ENCODE data around the gene CDH12.

Gene CDH12

GRCh38 chr5:22757776-22758175 is 95.4 kb downstream of the CDH12 start:
- no peak for DNase-seq

GRCh38 chr5:22754155-22754554 is 99.0 kb downstream of the CDH12 start:
- no peak for DNase-seq

- DNase-seq: no peak
Observed at GRCh38 chr5:22751536-22751935, 101.6 kb downstream of the CDH12 start.

- DNase-seq: no peak
Observed at GRCh38 chr5:22736443-22737003, 116.6 kb downstream of the CDH12 start.

GRCh38 chr5:22734907-22735306 is 118.2 kb downstream of the CDH12 start:
- no peak for DNase-seq

GRCh38 chr5:22728610-22729009 is 124.5 kb downstream of the CDH12 start:
- DNase-seq: no peak

- DNase-seq: no peak
Observed at GRCh38 chr5:22722491-22722890, 130.7 kb downstream of the CDH12 start.

GRCh38 chr5:22722056-22722455 is 131.1 kb downstream of the CDH12 start:
- no peak for DNase-seq

GRCh38 chr5:22719842-22720241 is 133.3 kb downstream of the CDH12 start:
- no peak for DNase-seq

- DNase-seq: no peak
Observed at GRCh38 chr5:22710660-22711059, 142.5 kb downstream of the CDH12 start.

GRCh38 chr5:22709743-22710142 is 143.4 kb downstream of the CDH12 start:
- no peak for DNase-seq

GRCh38 chr5:22708770-22709328 is 144.3 kb downstream of the CDH12 start:
- no peak for DNase-seq

- no peak for DNase-seq
Observed at GRCh38 chr5:22706901-22707300, 146.2 kb downstream of the CDH12 start.

- DNase-seq: no peak
Observed at GRCh38 chr5:22699319-22699718, 153.8 kb downstream of the CDH12 start.

GRCh38 chr5:22693121-22693520 is 160.0 kb downstream of the CDH12 start:
- DNase-seq: no peak

- no peak for DNase-seq
Observed at GRCh38 chr5:22683050-22683449, 170.1 kb downstream of the CDH12 start.

GRCh38 chr5:22678886-22679285 is 174.3 kb downstream of the CDH12 start:
- DNase-seq: no peak

- no peak for DNase-seq
Observed at GRCh38 chr5:22673131-22673530, 180.0 kb downstream of the CDH12 start.

GRCh38 chr5:22669345-22669744 is 183.8 kb downstream of the CDH12 start:
- DNase-seq: no peak

- DNase-seq: no peak
Observed at GRCh38 chr5:22665801-22666200, 187.3 kb downstream of the CDH12 start.

GRCh38 chr5:22663134-22663533 is 190.0 kb downstream of the CDH12 start:
- no peak for DNase-seq

- DNase-seq: no peak
Observed at GRCh38 chr5:22662391-22662790, 190.8 kb downstream of the CDH12 start.

GRCh38 chr5:22651355-22651754 is 201.8 kb downstream of the CDH12 start:
- DNase-seq: no peak

GRCh38 chr5:22650511-22650910 is 202.6 kb downstream of the CDH12 start:
- DNase-seq: no peak

GRCh38 chr5:22649074-22649473 is 204.1 kb downstream of the CDH12 start:
- DNase-seq: no peak

Measured in CD4-positive, alpha-beta T cell treated with Interleukin-10 for 1 hour (primary cell).